H1 (cell line): ENCODE data around the gene KCNC1. TPM values are rescaled to one million over a fixed set of nuclear protein-coding genes. Genes with fewer than 3 reads are reported as not detected.

Experiments used
- RXRA ChIP-seq: IDR thresholded peaks from 2 replicates; pipeline ENCODE4 v1.6.1; 2011; ENCODE audit warnings: low read depth, mild to moderate bottlenecking, low read length, moderate library complexity; ENCODE audit not compliant: insufficient read depth
- polyA plus RNA-seq, 7 experiments: library from polyadenylated mRNA; depleted of rRNA in 3 of 7; stranded (reverse) in 5 of 7; unstranded in 2 of 7; fragments of >200 nt in 5 of 7; fragments of 200-250 nt in 2 of 7; gene quantifications; 1 replicate in 5 of 7; 2 replicates in 1 of 7; 4 replicates in 1 of 7; pipeline versions ENCODE4 v1.2.1 to v1.2.3, GENCODE V29; 2011 to 2013; ENCODE audit warnings: missing spikeins in 2 of 7, mixed read lengths in 2 of 7
- total RNA-seq: library from RNA; stranded (reverse); fragmentation: NEBNext Ultra II Directional; extraction: Animal tissue kit (Norgen Biotek cat#: 25700); gene quantifications from 2 replicates; pipeline ENCODE4 v1.2.1, GENCODE V29; 2021
- TF ChIP-seq, protein P1 (sequence below): fragments of 300-600 bp; sonication (generic); IDR thresholded peaks from 2 replicates; pipeline ENCODE4 v1.7.1; 2012; ENCODE audit warnings: low read length, moderate library complexity, mild to moderate bottlenecking, inconsistent platforms; ENCODE audit not compliant: insufficient replicate concordance
- TF ChIP-seq, protein P2 (sequence below): IDR thresholded peaks from 2 replicates; pipeline ENCODE4 v1.6.1; 2011; ENCODE audit warnings: low read depth, mild to moderate bottlenecking, low read length; ENCODE audit not compliant: insufficient read depth

The KCNC1 gene
- total and polyA plus RNA-seq, 2 of the 8 experiments (the other 6 are each of a cell fraction or from before 2014, with no cell fraction given) = 0.11 to 0.26 TPM

DNA sequence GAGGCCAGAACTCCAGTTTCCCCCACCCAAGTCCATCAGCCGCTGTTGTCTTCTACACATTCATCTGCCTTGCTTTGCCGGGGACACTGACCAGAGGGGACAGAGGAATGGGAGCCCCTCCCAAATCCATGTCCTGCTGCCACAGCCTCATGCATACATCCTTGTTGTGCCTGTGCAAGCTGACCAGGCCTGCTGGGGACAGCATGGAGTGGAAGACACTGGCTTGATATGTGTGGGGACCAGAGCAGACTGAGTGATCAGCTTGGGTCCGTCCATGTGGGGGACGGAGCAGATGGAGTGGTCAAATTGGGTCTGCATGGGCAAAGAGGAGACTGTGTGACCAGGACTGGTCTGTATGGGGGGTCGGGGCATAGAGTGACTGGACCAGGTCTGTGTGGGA lies 43.8 kb downstream of the KCNC1 start (continued):
- TF ChIP-seq, protein P1, sequence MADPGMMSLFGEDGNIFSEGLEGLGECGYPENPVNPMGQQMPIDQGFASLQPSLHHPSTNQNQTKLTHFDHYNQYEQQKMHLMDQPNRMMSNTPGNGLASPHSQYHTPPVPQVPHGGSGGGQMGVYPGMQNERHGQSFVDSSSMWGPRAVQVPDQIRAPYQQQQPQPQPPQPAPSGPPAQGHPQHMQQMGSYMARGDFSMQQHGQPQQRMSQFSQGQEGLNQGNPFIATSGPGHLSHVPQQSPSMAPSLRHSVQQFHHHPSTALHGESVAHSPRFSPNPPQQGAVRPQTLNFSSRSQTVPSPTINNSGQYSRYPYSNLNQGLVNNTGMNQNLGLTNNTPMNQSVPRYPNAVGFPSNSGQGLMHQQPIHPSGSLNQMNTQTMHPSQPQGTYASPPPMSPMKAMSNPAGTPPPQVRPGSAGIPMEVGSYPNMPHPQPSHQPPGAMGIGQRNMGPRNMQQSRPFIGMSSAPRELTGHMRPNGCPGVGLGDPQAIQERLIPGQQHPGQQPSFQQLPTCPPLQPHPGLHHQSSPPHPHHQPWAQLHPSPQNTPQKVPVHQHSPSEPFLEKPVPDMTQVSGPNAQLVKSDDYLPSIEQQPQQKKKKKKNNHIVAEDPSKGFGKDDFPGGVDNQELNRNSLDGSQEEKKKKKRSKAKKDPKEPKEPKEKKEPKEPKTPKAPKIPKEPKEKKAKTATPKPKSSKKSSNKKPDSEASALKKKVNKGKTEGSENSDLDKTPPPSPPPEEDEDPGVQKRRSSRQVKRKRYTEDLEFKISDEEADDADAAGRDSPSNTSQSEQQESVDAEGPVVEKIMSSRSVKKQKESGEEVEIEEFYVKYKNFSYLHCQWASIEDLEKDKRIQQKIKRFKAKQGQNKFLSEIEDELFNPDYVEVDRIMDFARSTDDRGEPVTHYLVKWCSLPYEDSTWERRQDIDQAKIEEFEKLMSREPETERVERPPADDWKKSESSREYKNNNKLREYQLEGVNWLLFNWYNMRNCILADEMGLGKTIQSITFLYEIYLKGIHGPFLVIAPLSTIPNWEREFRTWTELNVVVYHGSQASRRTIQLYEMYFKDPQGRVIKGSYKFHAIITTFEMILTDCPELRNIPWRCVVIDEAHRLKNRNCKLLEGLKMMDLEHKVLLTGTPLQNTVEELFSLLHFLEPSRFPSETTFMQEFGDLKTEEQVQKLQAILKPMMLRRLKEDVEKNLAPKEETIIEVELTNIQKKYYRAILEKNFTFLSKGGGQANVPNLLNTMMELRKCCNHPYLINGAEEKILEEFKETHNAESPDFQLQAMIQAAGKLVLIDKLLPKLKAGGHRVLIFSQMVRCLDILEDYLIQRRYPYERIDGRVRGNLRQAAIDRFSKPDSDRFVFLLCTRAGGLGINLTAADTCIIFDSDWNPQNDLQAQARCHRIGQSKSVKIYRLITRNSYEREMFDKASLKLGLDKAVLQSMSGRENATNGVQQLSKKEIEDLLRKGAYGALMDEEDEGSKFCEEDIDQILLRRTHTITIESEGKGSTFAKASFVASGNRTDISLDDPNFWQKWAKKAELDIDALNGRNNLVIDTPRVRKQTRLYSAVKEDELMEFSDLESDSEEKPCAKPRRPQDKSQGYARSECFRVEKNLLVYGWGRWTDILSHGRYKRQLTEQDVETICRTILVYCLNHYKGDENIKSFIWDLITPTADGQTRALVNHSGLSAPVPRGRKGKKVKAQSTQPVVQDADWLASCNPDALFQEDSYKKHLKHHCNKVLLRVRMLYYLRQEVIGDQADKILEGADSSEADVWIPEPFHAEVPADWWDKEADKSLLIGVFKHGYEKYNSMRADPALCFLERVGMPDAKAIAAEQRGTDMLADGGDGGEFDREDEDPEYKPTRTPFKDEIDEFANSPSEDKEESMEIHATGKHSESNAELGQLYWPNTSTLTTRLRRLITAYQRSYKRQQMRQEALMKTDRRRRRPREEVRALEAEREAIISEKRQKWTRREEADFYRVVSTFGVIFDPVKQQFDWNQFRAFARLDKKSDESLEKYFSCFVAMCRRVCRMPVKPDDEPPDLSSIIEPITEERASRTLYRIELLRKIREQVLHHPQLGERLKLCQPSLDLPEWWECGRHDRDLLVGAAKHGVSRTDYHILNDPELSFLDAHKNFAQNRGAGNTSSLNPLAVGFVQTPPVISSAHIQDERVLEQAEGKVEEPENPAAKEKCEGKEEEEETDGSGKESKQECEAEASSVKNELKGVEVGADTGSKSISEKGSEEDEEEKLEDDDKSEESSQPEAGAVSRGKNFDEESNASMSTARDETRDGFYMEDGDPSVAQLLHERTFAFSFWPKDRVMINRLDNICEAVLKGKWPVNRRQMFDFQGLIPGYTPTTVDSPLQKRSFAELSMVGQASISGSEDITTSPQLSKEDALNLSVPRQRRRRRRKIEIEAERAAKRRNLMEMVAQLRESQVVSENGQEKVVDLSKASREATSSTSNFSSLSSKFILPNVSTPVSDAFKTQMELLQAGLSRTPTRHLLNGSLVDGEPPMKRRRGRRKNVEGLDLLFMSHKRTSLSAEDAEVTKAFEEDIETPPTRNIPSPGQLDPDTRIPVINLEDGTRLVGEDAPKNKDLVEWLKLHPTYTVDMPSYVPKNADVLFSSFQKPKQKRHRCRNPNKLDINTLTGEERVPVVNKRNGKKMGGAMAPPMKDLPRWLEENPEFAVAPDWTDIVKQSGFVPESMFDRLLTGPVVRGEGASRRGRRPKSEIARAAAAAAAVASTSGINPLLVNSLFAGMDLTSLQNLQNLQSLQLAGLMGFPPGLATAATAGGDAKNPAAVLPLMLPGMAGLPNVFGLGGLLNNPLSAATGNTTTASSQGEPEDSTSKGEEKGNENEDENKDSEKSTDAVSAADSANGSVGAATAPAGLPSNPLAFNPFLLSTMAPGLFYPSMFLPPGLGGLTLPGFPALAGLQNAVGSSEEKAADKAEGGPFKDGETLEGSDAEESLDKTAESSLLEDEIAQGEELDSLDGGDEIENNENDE = no peak
- TF ChIP-seq, protein P2, sequence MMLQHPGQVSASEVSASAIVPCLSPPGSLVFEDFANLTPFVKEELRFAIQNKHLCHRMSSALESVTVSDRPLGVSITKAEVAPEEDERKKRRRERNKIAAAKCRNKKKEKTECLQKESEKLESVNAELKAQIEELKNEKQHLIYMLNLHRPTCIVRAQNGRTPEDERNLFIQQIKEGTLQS = no peak
- no peak for TF ChIP-seq RXRA
